ENCODE results near the gene NBAS.

Gene NBAS

GRCh38 chr2:15136639-15137038, 424.5 kb downstream of the NBAS start:
- TF ChIP-seq CTCF (IDR thresholded peaks at IDR 0.05): no peak
- no peaks in the 10 kb centered on the region for H3K36me3 ChIP-seq
- no peaks in the 10 kb centered on the region for H3K27me3 ChIP-seq
- H3K27ac ChIP-seq: no peak overlapping the region
- intact Hi-C loops (cut with DNase I; ENCODE audit: low total_unique reads): no loop called here
- H3K4me3 ChIP-seq: no peak overlapping the region
- H3K9me3 ChIP-seq: peaks cover 0 to 4% (median 0%) of the 10 kb centered on the region in 3 donors
- no peak for DNase-seq
- H3K4me1 ChIP-seq: no peaks in the 10 kb centered on the region

- H3K36me3 ChIP-seq: no peaks in the 10 kb centered on the region
- no peak for DNase-seq
- intact Hi-C loops (cut with DNase I; ENCODE audit: low total_unique reads): no loop called here
These were observed 426.2 kb downstream of the NBAS start for GRCh38 chr2:15134957-15135356.

GRCh38 chr2:15133461-15133860, 427.7 kb downstream of the NBAS start:
- Histone ChIP-seq H3K27me3 (no peaks in the 10 kb centered on the region), H3K27ac (no peak overlapping the region), H3K4me3 (no peak overlapping the region), H3K4me1 (no peaks in the 10 kb centered on the region), H3K9me3 (no peaks in the 10 kb centered on the region), H3K36me3 (no peaks in the 10 kb centered on the region)
- intact Hi-C loops (cut with DNase I; ENCODE audit: low total_unique reads): no loop called here
- no peak for TF ChIP-seq CTCF (IDR thresholded peaks at IDR 0.05)
- no peak for DNase-seq

More at GRCh38 chr2:15134957-15135356, 426.2 kb downstream of the NBAS start:
- H3K4me3 ChIP-seq: no peak overlapping the region
- no peak overlapping the region for H3K27ac ChIP-seq
- peaks cover 0 to 3% (median 0%) of the 10 kb centered on the region in 3 donors for H3K9me3 ChIP-seq
- no peak for TF ChIP-seq CTCF (IDR thresholded peaks at IDR 0.05)
- H3K27me3 ChIP-seq: no peaks in the 10 kb centered on the region
- no peaks in the 10 kb centered on the region for H3K4me1 ChIP-seq

GRCh38 chr2:15128846-15129245, 432.3 kb downstream of the NBAS start:
- H3K9me3 ChIP-seq: no peaks in the 10 kb centered on the region
- no peaks in the 10 kb centered on the region for H3K27me3 ChIP-seq
- no peak overlapping the region for H3K4me3 ChIP-seq
- no peaks in the 10 kb centered on the region for H3K36me3 ChIP-seq
- H3K27ac ChIP-seq: no peak overlapping the region
- intact Hi-C loops (cut with DNase I; ENCODE audit: low total_unique reads): no loop called here
- H3K4me1 ChIP-seq: no peaks in the 10 kb centered on the region
- DNase-seq: no peak
- no peak for TF ChIP-seq CTCF (IDR thresholded peaks at IDR 0.05)

- Histone ChIP-seq H3K4me3 (no peak overlapping the region), H3K4me1 (no peaks in the 10 kb centered on the region), H3K36me3 (no peaks in the 10 kb centered on the region), H3K27ac (no peak overlapping the region), H3K27me3 (no peaks in the 10 kb centered on the region), H3K9me3 (no peaks in the 10 kb centered on the region)
- no peak for DNase-seq
- intact Hi-C loops (cut with DNase I; ENCODE audit: low total_unique reads): no loop called here
- no peak for TF ChIP-seq CTCF (IDR thresholded peaks at IDR 0.05)
These were observed 433.3 kb downstream of the NBAS start for GRCh38 chr2:15127876-15128275.

GRCh38 chr2:15127301-15127700, 433.8 kb downstream of the NBAS start:
- DNase-seq: no peak
- no peaks in the 10 kb centered on the region for H3K4me1 ChIP-seq
- H3K27me3 ChIP-seq: no peaks in the 10 kb centered on the region
- H3K36me3 ChIP-seq: no peaks in the 10 kb centered on the region
- intact Hi-C loops (cut with DNase I; ENCODE audit: low total_unique reads): no loop called here
- H3K4me3 ChIP-seq: no peak overlapping the region
- H3K27ac ChIP-seq: no peak overlapping the region
- no peaks in the 10 kb centered on the region for H3K9me3 ChIP-seq
- TF ChIP-seq CTCF (IDR thresholded peaks at IDR 0.05): no peak

Measured in tibial artery (tissue), 4 donors.